GM12801 (cell line): ENCODE data around the gene ARID3B.

Experiments
- CTCF ChIP-seq: IDR thresholded peaks from one replicate; pipeline ENCODE4 v1.5.1; 2011; ENCODE audit warnings: control low read depth; ENCODE audit not compliant: insufficient read length; ENCODE audit errors: extremely low read depth

ARID3B gene

GRCh38 chr15:74573987-74574386 is 33.0 kb downstream of the ARID3B start:
- TF ChIP-seq CTCF = no peak

- TF ChIP-seq CTCF = no peak
Measured at GRCh38 chr15:74578496-74578994, 37.5 kb downstream of the ARID3B start.

- no peak for TF ChIP-seq CTCF
Measured at GRCh38 chr15:74579001-74579400, 38.0 kb downstream of the ARID3B start.

GRCh38 chr15:74580538-74581350 is 39.7 kb downstream of the ARID3B start:
- TF ChIP-seq CTCF = no peak

GRCh38 chr15:74584204-74584603 is 43.2 kb downstream of the ARID3B start:
- TF ChIP-seq CTCF = no peak

- TF ChIP-seq CTCF = no peak
Measured at GRCh38 chr15:74584779-74585178, 43.8 kb downstream of the ARID3B start.

- TF ChIP-seq CTCF = no peak
Measured at GRCh38 chr15:74585191-74585590, 44.2 kb downstream of the ARID3B start.
